Measurements from ENCODE around the gene MOSMO.

Gene MOSMO

GRCh38 chr16:22053921-22054341 is 46.0 kb downstream of the MOSMO start:
- no peak for DNase-seq

- no peak for DNase-seq
These were observed 47.1 kb downstream of the MOSMO start for GRCh38 chr16:22054847-22055590.

- no peak for DNase-seq
These were observed 48.0 kb downstream of the MOSMO start for GRCh38 chr16:22055881-22056280.

GRCh38 chr16:22063888-22064467 is 56.1 kb downstream of the MOSMO start:
- no peak for DNase-seq

GRCh38 chr16:22065252-22065651 is 57.3 kb downstream of the MOSMO start:
- DNase-seq: no peak

GRCh38 chr16:22070361-22071330 is 62.7 kb downstream of the MOSMO start:
- no peak for DNase-seq

GRCh38 chr16:22071331-22071910 is 63.5 kb downstream of the MOSMO start:
- DNase-seq: no peak

GRCh38 chr16:22073350-22073749 is 65.4 kb downstream of the MOSMO start:
- DNase-seq: no peak

- DNase-seq: no peak
These were observed 67.3 kb downstream of the MOSMO start for GRCh38 chr16:22075043-22075757.

GRCh38 chr16:22075776-22076175 is 67.9 kb downstream of the MOSMO start:
- DNase-seq: no peak

- DNase-seq: peak; percentile 56
These were observed 69.9 kb downstream of the MOSMO start for GRCh38 chr16:22077700-22078313.

- DNase-seq: no peak
These were observed 70.7 kb downstream of the MOSMO start for GRCh38 chr16:22078656-22079055.

- DNase-seq: no peak
These were observed 73.1 kb downstream of the MOSMO start for GRCh38 chr16:22081050-22081449.

GRCh38 chr16:22086440-22086839 is 78.5 kb downstream of the MOSMO start:
- no peak for DNase-seq

GRCh38 chr16:22088642-22089041 is 80.7 kb downstream of the MOSMO start:
- DNase-seq: no peak

- DNase-seq: no peak
These were observed 82.0 kb downstream of the MOSMO start for GRCh38 chr16:22089910-22090309.

GRCh38 chr16:22091721-22092120 is 83.8 kb downstream of the MOSMO start:
- no peak for DNase-seq

GRCh38 chr16:22092143-22092933 is 84.4 kb downstream of the MOSMO start, which contains the start of gene VWA3A:
Gene VWA3A, plus strand, starts transcription at chr16:22092541. Its CDS starts 97 bp downstream, at chr16:22092638.
- peak; percentile 47 for DNase-seq

- DNase-seq: no peak
These were observed 85.4 kb downstream of the MOSMO start for GRCh38 chr16:22093331-22093730.

- DNase-seq: no peak
These were observed 86.1 kb downstream of the MOSMO start for GRCh38 chr16:22093996-22094395.

Data from left hindlimb (tissue), 1 donor.